Fibroblast of pulmonary artery (primary cell): ENCODE data around the gene ITGA11.

ENCODE experiments used
- DNase-seq: peaks from one replicate; pipeline ENCODE4 v3.0.0-alpha.2; 2010; ENCODE audit warnings: low read depth
- H3K4me3 ChIP-seq: replicated peaks from 2 replicates; pipeline ENCODE4 v1.5.1; 2011; ENCODE audit warnings: low read depth, mild to moderate bottlenecking, control low read depth, low read length, moderate library complexity
- CTCF ChIP-seq: IDR thresholded peaks from 2 replicates; pipeline ENCODE4 v1.5.1; 2011; ENCODE audit warnings: mild to moderate bottlenecking, control low read depth, low read length, inconsistent platforms; ENCODE audit errors: missing control alignments

ITGA11 gene

GRCh38 chr15:68431792-68432401, at the start of gene ITGA11:
Gene ITGA11, minus strand, starts transcription at chr15:68432163. Its CDS starts 97 bp downstream, at chr15:68432066.
- no peak for TF ChIP-seq CTCF
- H3K4me3 ChIP-seq, result peak within 1 kb of the TSS; percentile 71
- peak; percentile 59 for DNase-seq

- no peak overlapping the region for H3K4me3 ChIP-seq
- DNase-seq, result no peak
- no peak for TF ChIP-seq CTCF
These were observed 49.4 kb upstream of the ITGA11 start for GRCh38 chr15:68481321-68481720.

- no peak for TF ChIP-seq CTCF
- no peak for DNase-seq
- H3K4me3 ChIP-seq, result no peak overlapping the region
These were observed 48.3 kb upstream of the ITGA11 start for GRCh38 chr15:68480296-68480695.

GRCh38 chr15:68479870-68480269, 47.9 kb upstream of the ITGA11 start:
- no peak for DNase-seq
- TF ChIP-seq CTCF, result no peak
- H3K4me3 ChIP-seq, result no peak overlapping the region

GRCh38 chr15:68479406-68479805, 47.4 kb upstream of the ITGA11 start:
- peak; percentile 79 for DNase-seq
- H3K4me3 ChIP-seq, result no peak overlapping the region
- TF ChIP-seq CTCF, result no peak

- no peak for DNase-seq
- TF ChIP-seq CTCF, result no peak
- H3K4me3 ChIP-seq, result no peak overlapping the region
These were observed 46.9 kb upstream of the ITGA11 start for GRCh38 chr15:68478853-68479252.

- no peak for DNase-seq
- no peak overlapping the region for H3K4me3 ChIP-seq
- TF ChIP-seq CTCF, result no peak
These were observed 43.5 kb upstream of the ITGA11 start for GRCh38 chr15:68475449-68475848.
